Motor neuron (in vitro differentiated cells): ENCODE data around the gene KIAA1210. TPM values are rescaled to one million over a fixed set of nuclear protein-coding genes. Genes with fewer than 3 reads are reported as not detected.
A peak's percentile ranks its signal among the peaks of the same experiment; 100 is the strongest.

Experiments used
- ATAC-seq, 8 experiments: fragments of 200-7000 bp; cut with Tn5 transposase; replicated peaks in 6 of 8; 2 replicates each; pipeline ENCODE4 v1.8.0; 2021; ENCODE audit warnings: mild to moderate bottlenecking in 8 of 8, moderate library complexity in 8 of 8
- H3K27ac ChIP-seq, 2 donors: fragments of 250-450 bp; sonication (Bioruptor Pico); 2 replicates each; pipeline ENCODE4 v1.9.0; 2021; ENCODE audit warnings: antibody characterized with exemption in 2 of 2, mild to moderate bottlenecking in 2 of 2, moderate library complexity in 1 of 2
- H3K4me1 ChIP-seq, 2 donors: fragments of 250-450 bp; sonication (Bioruptor Pico); replicated peaks in 1 of 2; 2 replicates each; pipeline ENCODE4 v1.6.1; 2021; ENCODE audit warnings: antibody characterized with exemption in 2 of 2, mild to moderate bottlenecking in 2 of 2, moderate library complexity in 1 of 2
- H3K4me3 ChIP-seq, 5 donors: fragments of 250-450 bp; sonication (Bioruptor Pico); 2 replicates each; pipeline ENCODE4 v1.9.0; 2021; ENCODE audit warnings: antibody characterized with exemption in 5 of 5, mild to moderate bottlenecking in 5 of 5, moderate library complexity in 4 of 5
- WGBS, 10 experiments: fragments of 450-650 bp; shearing (Covaris generic); methylation state at CpG; one replicate each; pipeline ENCODE4 v1.0.0; 2022; 5-methylcytosine and 5-hydroxymethylcytosine counted together
- in situ Hi-C, 9 experiments: fragments of 400-800 bp; cut with MboI; loops; one replicate each; pipeline ENCODE4 v1.15.0; 2021; ENCODE audit warnings: low sequenced_read_pairs in 9 of 9, low pct_unique_long_range_greater_than_20kb in 2 of 9; ENCODE audit not compliant: unreplicated experiment in 9 of 9
- total RNA-seq, 8 experiments: library from RNA; unstranded; fragments of 300-600 nt; gene quantifications; 2 replicates each; pipeline versions ENCODE4 v1.2.3 to v1.2.4, GENCODE V29; 2022

KIAA1210 gene
- under 1 TPM in 6 of 8 experiments, not detected in 2; 0.04 to 0.14 (median 0.06) TPM for total RNA-seq

GRCh38 chrX:119127650-119128049 is at the start of gene KIAA1210:
Gene KIAA1210, minus strand, starts transcription at chrX:119127812. Its CDS starts 4,170 bp downstream, at chrX:119123642.
- 4 to 100% (median 56%) methylated on average over 1 to 5 of the region's 5 CpGs; no CpG with 5 or more reads in 2 of the 10 experiments for WGBS, 10 experiments
- Histone ChIP-seq H3K27ac (no peak within 1 kb of the TSS), H3K4me3 (no peak within 1 kb of the TSS), H3K4me1 (no peaks in the 10 kb centered on the region)
- in situ Hi-C loops: no loop called here
- ATAC-seq: peak in 2 of 8 experiments; percentile 56 to 60

- no peak overlapping the region for H3K4me3 ChIP-seq
- no peak for ATAC-seq
- no peaks in the 10 kb centered on the region for H3K4me1 ChIP-seq
- in situ Hi-C loops: no loop called here
- no peak overlapping the region for H3K27ac ChIP-seq
- WGBS, 10 experiments: no CpG with 5 or more reads among the region's 1 CpG
These were observed 49.7 kb upstream of the KIAA1210 start for GRCh38 chrX:119177278-119177677.

- no peak overlapping the region for H3K4me3 ChIP-seq
- in situ Hi-C loops: no loop called here
- no peak for ATAC-seq
- H3K4me1 ChIP-seq: no peaks in the 10 kb centered on the region
- H3K27ac ChIP-seq: no peak overlapping the region
- WGBS, 10 experiments: 14 to 88% (median 59%) methylated on average over 1 to 2 of the region's 2 CpGs; no CpG with 5 or more reads in 3 of the 10 experiments
These were observed 47.3 kb upstream of the KIAA1210 start for GRCh38 chrX:119174900-119175299.

- H3K4me1 ChIP-seq: no peaks in the 10 kb centered on the region
- ATAC-seq: no peak
- H3K4me3 ChIP-seq: no peak overlapping the region
- in situ Hi-C loops: no loop called here
- no peak overlapping the region for H3K27ac ChIP-seq
- 0 to 100% (median 71%) methylated on average over 1 of the region's 2 CpGs; no CpG with 5 or more reads in 6 of the 10 experiments for WGBS, 10 experiments
These were observed 40.5 kb upstream of the KIAA1210 start for GRCh38 chrX:119168104-119168503.

- in situ Hi-C loops: no loop called here
- no peak overlapping the region for H3K4me3 ChIP-seq
- WGBS, 10 experiments: 0 to 100% (median 50%) methylated on average over 1 of the region's 3 CpGs; no CpG with 5 or more reads in 6 of the 10 experiments
- ATAC-seq: no peak
- no peaks in the 10 kb centered on the region for H3K4me1 ChIP-seq
- H3K27ac ChIP-seq: no peak overlapping the region
These were observed 30.6 kb upstream of the KIAA1210 start for GRCh38 chrX:119158226-119158625.

GRCh38 chrX:119156241-119156640 is 28.6 kb upstream of the KIAA1210 start:
- no peaks in the 10 kb centered on the region for H3K4me1 ChIP-seq
- no peak overlapping the region for H3K27ac ChIP-seq
- in situ Hi-C loops: no loop called here
- no peak overlapping the region for H3K4me3 ChIP-seq
- no peak for ATAC-seq
- no CpG with 5 or more reads among the region's 1 CpG for WGBS, 10 experiments

GRCh38 chrX:119155416-119156035 is 27.9 kb upstream of the KIAA1210 start:
- 8 to 100% (median 65%) methylated on average over 1 to 2 of the region's 6 CpGs; no CpG with 5 or more reads in 6 of the 10 experiments for WGBS, 10 experiments
- in situ Hi-C loops: no loop called here
- no peak for ATAC-seq

GRCh38 chrX:119151051-119151380 is 23.4 kb upstream of the KIAA1210 start:
- whole genome bisulfite sequencing, 10 experiments: 33 to 67% methylated on average over 1 of the region's 9 CpGs; no CpG with 5 or more reads in 8 of the 10 experiments
- no peak for ATAC-seq
- in situ Hi-C loops: no loop called here
- Histone ChIP-seq H3K4me1 (no peaks in the 10 kb centered on the region), H3K4me3 (no peak overlapping the region), H3K27ac (no peak overlapping the region)

More at GRCh38 chrX:119155416-119156035, 27.9 kb upstream of the KIAA1210 start:
- H3K27ac ChIP-seq: no peak overlapping the region
- no peaks in the 10 kb centered on the region for H3K4me1 ChIP-seq
- no peak overlapping the region for H3K4me3 ChIP-seq

- no peak for ATAC-seq
- in situ Hi-C loops: no loop called here
- Histone ChIP-seq H3K4me1 (no peaks in the 10 kb centered on the region), H3K4me3 (no peak overlapping the region), H3K27ac (no peak overlapping the region)
- WGBS, 10 experiments: 0 to 71% (median 64%) methylated on average over 1 to 7 of the region's 42 CpGs; no CpG with 5 or more reads in 6 of the 10 experiments
These were observed 22.8 kb upstream of the KIAA1210 start for GRCh38 chrX:119150163-119151050.

GRCh38 chrX:119147486-119147885 is 19.9 kb upstream of the KIAA1210 start:
- no peak overlapping the region for H3K27ac ChIP-seq
- in situ Hi-C loops: no loop called here
- H3K4me3 ChIP-seq: no peak overlapping the region
- WGBS, 10 experiments: 34 to 100% (median 76%) methylated on average over 1 to 3 of the region's 4 CpGs; no CpG with 5 or more reads in 7 of the 10 experiments
- H3K4me1 ChIP-seq: no peaks in the 10 kb centered on the region
- no peak for ATAC-seq

GRCh38 chrX:119145241-119145653 is 17.6 kb upstream of the KIAA1210 start:
- Histone ChIP-seq H3K27ac (no peak overlapping the region), H3K4me1 (no peaks in the 10 kb centered on the region), H3K4me3 (no peak overlapping the region)
- WGBS, 10 experiments: 0 to 86% (median 14%) methylated on average over 1 to 4 of the region's 5 CpGs; no CpG with 5 or more reads in 6 of the 10 experiments
- ATAC-seq: peak in 2 of 8 experiments; percentile 25 to 38
- in situ Hi-C loops: no loop called here

- H3K27ac ChIP-seq: no peak overlapping the region
- no peak overlapping the region for H3K4me3 ChIP-seq
- H3K4me1 ChIP-seq: no peaks in the 10 kb centered on the region
- ATAC-seq: no peak
- in situ Hi-C loops: no loop called here
- 20 to 59% methylated on average over 2 of the region's 2 CpGs; no CpG with 5 or more reads in 8 of the 10 experiments for WGBS, 10 experiments
These were observed 6.9 kb upstream of the KIAA1210 start for GRCh38 chrX:119134466-119134865.

- no peak overlapping the region for H3K4me3 ChIP-seq
- 61 to 100% methylated on average over 3 to 4 of the region's 5 CpGs; no CpG with 5 or more reads in 8 of the 10 experiments for WGBS, 10 experiments
- H3K27ac ChIP-seq: no peak overlapping the region
- H3K4me1 ChIP-seq: no peaks in the 10 kb centered on the region
- ATAC-seq: no peak
- in situ Hi-C loops: no loop called here
These were observed 5.3 kb upstream of the KIAA1210 start for GRCh38 chrX:119132961-119133360.
